GM21447 (cell line): Measurements from ENCODE around the gene PTMA.

Experiments used
- ATAC-seq: cut with Tn5 transposase; IDR thresholded peaks from one replicate; pipeline ENCODE4 v1.9.1; 2021; ENCODE audit not compliant: unreplicated experiment

PTMA gene

GRCh38 chr2:231674587-231675338 is 33.6 kb upstream of the PTMA start:
- peak; percentile 27 for ATAC-seq

GRCh38 chr2:231676243-231676642 is 32.1 kb upstream of the PTMA start:
- no peak for ATAC-seq

DNA sequence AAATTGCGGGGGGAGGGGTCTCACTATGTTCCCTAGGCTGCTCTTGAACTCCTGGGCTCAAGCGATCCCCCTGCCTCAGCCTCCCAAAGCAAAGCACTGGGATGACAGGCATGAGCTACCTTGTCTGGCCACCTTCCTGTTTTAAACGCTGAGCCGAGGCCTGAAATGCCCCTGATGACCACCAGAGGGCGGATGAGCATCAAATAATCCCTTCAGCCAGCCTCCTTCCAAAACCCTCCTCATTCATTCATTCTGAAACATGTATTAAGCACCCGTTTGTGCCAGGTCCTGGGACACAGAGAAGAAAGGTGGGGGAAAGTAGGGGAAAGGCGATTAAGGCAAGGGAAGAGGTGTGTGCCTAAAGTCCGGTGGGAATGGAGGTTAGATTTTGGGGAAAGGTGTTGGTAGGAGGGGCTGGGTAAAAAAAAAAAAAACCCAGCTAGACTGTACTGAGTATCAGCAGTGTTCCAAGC is 30.7 kb upstream of the PTMA start:
- ATAC-seq: no peak

DNA sequence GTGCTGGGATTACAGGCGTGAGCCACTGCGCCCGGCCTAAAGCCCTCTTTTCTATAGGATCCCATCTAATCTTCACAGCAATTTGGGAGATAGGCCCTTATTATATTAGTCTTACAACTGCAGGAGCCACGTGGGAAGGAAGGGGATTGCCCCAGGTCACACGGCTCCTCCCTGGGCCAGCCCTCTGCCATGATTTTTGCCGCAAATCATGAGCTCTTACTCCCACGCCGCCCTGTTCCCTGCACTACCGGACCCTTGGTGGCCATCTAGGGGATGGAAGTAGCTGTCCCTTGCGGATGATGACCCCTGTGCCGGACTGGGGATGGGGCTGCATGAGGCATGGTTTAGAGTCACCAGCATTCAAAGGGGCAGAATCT is 28.4 kb upstream of the PTMA start:
- no peak for ATAC-seq

- ATAC-seq: peak; percentile 22
Observed at GRCh38 chr2:231680285-231680991, 27.9 kb upstream of the PTMA start.

- ATAC-seq: peak; percentile 47
Observed at GRCh38 chr2:231680992-231681852, 27.1 kb upstream of the PTMA start.

DNA sequence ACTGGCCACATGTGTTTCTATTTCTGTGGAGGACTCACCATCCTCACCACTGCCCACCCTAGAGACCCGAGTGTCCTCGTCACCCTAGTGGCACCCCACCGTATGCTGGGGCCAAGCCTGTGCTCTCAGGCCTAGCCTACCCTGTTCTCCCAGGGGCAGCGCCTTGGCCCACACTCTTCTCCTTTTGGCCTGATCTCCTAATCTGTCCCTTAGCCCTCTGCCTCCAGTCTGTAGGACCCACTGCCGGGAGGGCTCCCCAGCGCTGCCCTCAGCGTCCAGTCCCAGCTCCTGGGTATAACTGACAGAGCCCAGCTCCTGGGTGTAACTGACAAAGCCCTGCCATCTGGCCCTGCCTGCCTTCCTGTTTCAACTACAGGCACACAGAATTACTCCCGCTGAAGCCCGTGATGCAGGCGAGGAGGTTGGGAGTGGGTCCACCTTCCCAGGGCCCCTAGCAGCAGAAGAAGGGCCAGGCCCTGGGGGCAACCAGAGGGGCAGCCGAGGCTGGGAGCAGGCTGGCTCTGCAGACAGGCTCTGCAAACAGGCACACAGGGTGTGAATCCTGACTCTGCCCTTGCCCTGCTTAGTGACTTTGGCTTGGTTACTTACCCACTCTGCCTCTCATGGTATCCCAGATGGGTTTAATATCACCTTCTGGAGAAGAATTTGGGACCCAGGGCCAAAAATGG is 25.6 kb upstream of the PTMA start:
- ATAC-seq: no peak

- ATAC-seq: no peak
Observed at GRCh38 chr2:231683292-231684235, 24.8 kb upstream of the PTMA start.

DNA sequence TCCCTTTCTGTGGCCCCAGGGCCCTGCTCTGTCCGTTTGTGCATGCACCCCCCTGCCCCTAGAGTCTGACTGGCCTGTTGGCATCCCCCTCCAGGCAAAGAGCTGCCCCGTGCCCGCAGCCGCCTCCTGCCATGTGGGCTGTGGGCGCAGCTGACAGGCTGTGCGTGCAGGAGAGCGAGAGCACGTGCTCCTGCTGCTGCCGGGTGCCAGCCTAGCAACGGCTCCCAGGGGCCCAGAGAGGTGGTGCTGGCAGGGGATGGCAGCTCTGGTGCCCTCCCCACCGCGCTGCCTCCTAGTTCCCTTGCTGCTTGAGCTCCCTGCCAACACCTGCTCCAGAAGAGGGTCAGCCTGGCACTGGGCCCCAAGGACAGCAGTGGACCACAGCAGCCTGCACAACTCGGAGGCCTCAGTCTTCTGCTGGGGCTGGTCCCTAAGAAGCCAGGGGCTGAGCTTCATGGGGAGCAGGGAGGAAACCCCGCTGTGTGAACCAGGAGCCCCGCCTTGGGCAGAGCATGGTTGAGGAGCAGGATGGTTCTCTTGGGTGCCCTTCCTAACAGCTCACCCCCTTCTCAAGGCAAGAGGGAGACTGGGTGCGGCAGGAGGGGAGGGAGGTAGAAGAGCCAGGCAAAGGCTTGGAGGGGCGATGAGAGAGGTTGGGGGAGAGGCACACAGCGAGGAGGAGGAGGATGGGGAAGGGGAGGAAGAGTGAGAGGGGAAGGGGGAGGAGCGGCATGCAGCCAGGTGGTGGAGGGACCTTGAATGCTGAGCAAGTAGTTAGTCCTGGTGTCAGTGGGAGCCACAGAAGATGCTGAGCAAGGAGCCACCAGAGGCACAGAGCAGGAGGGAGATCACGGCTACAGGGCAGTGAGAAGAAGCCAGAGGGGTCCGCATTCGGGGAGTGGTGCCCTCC is 23.8 kb upstream of the PTMA start:
- no peak for ATAC-seq

- no peak for ATAC-seq
Observed at GRCh38 chr2:231685349-231686191, 22.8 kb upstream of the PTMA start.

DNA sequence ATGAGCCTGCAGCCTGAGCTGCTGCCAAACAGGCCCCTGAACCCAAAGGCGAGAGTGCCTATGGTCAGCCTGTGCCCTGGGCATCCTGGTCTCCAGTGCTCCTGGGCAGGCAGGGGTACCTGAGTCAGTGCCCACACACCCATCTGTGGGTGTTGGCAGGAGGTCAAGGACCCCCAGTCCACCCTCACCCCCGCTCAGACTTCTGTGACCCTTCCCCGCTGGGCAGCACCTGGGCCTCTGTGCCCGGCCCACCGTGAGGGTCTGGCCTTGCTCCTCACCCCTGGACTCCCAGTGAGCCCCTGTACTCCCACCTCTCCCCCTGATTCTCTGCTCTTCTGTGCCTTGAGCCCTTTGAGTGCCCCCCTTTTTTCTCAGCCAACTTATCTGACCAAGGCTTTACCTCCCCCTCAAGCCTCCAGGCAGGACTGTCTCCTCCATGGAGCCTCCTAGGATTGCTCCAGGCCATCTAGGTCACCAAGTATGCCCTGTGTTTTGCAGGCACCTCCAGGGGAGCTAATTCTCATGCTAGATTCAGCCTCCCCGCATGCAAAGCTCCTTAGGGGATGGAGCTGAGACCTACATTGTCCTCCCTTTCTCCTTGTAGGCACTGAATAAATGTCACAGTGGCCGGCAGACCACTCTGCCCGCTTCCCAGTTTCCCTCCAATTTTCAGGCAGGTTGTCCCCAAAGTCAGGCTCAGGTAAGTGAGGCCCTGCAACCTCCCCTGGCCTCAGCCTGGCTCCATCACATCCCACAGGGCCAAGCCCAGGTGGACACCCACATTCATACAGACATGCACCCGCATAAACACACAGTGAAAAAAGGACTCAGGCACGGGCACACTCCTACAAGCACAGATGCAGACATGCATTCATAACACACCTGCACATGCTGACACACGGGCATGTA is 21.9 kb upstream of the PTMA start:
- ATAC-seq: no peak

DNA sequence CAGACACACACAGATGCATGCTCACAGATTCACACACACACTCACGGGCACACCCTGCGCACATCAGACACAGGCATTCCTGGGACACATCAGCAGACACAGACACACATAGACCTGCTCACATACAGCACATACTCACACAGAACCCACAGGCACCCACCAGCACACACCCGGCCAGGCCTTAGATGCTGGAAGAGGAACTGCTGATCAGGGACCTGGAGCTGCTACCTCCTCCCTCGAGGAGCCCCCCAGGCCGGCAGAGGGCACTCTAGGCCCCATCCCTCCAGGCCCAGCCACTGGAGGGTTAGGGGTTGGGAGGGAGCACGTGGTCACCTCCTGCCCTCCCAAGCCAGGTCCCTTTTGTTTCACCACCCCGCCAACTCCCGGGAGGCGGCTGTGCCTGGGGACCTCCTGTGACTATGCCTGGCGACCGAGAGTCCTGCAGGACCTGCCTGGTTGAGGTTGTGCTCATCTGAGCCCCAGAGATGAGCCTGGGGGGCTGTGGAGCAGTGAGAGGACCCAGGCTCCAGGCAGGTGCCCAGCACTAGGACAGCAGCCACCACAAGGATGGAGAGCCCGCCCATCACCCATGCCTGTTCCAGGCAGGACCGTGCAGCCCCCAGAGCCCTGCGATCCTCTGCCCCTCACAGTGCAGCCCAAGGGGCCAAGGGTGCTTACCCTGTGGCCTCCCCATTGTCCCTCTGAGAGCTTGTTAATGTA is 21.0 kb upstream of the PTMA start:
- peak; percentile 72 for ATAC-seq

DNA sequence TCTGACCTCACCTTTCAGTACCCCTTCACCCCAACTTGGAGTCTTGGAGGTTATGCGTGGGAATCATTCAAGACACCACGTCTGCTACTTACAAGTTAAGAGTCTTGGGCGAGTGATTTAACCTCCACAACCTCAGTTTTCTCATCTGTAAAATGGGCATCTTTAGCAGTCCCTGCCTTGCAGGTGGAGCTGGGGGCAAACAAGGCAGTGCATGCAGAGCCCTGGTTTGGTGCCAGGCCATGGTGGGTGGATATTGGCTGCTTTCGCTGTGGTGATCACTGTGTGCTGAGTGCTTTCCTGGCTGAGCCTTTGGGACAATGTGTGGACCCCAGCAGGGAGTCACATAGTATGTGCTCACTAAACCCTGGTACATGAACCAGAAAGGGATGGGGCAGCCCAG is 20.4 kb upstream of the PTMA start:
- no peak for ATAC-seq

DNA sequence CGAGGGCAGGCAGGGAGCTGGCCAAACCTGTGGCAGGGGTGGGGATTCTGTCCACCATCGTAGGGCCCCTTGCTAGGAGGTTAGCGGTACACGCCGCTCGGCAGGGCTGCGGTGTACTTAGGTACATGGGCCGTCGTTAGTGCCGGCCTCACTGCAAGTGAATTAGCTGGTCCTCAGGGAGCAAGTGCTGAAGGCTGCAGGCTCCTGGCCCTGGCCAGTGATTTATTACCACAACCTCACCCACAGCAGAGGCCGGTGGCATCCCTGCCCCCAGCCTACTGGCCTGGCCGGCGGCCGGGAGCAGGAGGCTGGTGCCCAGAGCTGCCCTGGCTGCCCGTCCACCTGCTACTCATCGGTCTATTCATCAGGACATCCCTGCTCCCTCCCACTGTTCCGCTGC is 19.6 kb upstream of the PTMA start:
- ATAC-seq: no peak

GRCh38 chr2:231689124-231689893 is 19.0 kb upstream of the PTMA start:
- ATAC-seq: no peak
